Keratinocyte (primary cell): Measurements from ENCODE around the gene ATF7. TPM values are rescaled to one million over a fixed set of nuclear protein-coding genes. Genes with fewer than 3 reads are reported as not detected.

ENCODE experiments used
- DNase-seq: peaks from one replicate; pipeline ENCODE4 v3.0.0-alpha.2; 2011; ENCODE audit warnings: low read depth, missing footprints, low spot score
- FAIRE-seq: peaks from 2 replicates; lab custom pipeline; 2011; peaks lifted over from hg19 to GRCh38; lab: Jason Lieb, UNC
- H2AFZ ChIP-seq: 2 replicates; pipeline ENCODE4 v1.6.0; 2012; ENCODE audit warnings: low read length, control low read depth, inconsistent platforms; ENCODE audit not compliant: control insufficient read depth
- H3K27ac ChIP-seq: 2 replicates; pipeline ENCODE4 v1.5.1; 2011; ENCODE audit warnings: low read length; ENCODE audit not compliant: control insufficient read depth, insufficient read depth
- H3K27me3 ChIP-seq: 3 replicates; pipeline ENCODE4 v1.6.0; 2011; ENCODE audit warnings: low read length; ENCODE audit not compliant: control insufficient read depth, insufficient read depth; ENCODE audit errors: extremely low read depth
- H3K36me3 ChIP-seq, 2 experiments: 2 replicates in 1 of 2; 3 replicates in 1 of 2; pipeline ENCODE4 v1.5.1; 2011; ENCODE audit warnings: low read length in 2 of 2, mild to moderate bottlenecking in 1 of 2; ENCODE audit not compliant: control insufficient read depth in 2 of 2, insufficient read depth in 2 of 2; ENCODE audit errors: extremely low read depth in 1 of 2
- H3K4me1 ChIP-seq: 3 replicates; pipeline ENCODE4 v1.5.1; 2011; ENCODE audit warnings: low read length; ENCODE audit not compliant: control insufficient read depth, insufficient read depth; ENCODE audit errors: extremely low read depth
- H3K4me2 ChIP-seq: 3 replicates; pipeline ENCODE4 v1.6.0; 2011; ENCODE audit warnings: low read depth, low read length; ENCODE audit not compliant: control insufficient read depth, insufficient read depth; ENCODE audit errors: extremely low read depth
- H3K4me3 ChIP-seq, 3 experiments: fragments of 200-600 bp in 1 of 3; sonication (generic) in 1 of 3; 2 replicates in 2 of 3; 3 replicates in 1 of 3; pipeline ENCODE4 v1.5.1; 2011 to 2016; ENCODE audit warnings: low read length in 3 of 3, mild to moderate bottlenecking in 3 of 3, control low read depth in 2 of 3, inconsistent platforms in 1 of 3, low read depth in 1 of 3, mixed read lengths in 1 of 3, mixed run types in 1 of 3, moderate library complexity in 1 of 3; ENCODE audit not compliant: control insufficient read depth in 2 of 3, insufficient read depth in 2 of 3; ENCODE audit errors: extremely low read depth in 1 of 3
- H3K79me2 ChIP-seq: 2 replicates; pipeline ENCODE4 v1.6.0; 2012; ENCODE audit warnings: low read length; ENCODE audit not compliant: control insufficient read depth, insufficient read depth
- H3K9ac ChIP-seq: 3 replicates; pipeline ENCODE4 v1.6.0; 2011; ENCODE audit warnings: low read length; ENCODE audit not compliant: control insufficient read depth, insufficient read depth; ENCODE audit errors: extremely low read depth
- H3K9me1 ChIP-seq: 3 replicates; pipeline ENCODE4 v1.6.0; 2011; ENCODE audit warnings: low read length; ENCODE audit not compliant: control insufficient read depth, insufficient read depth; ENCODE audit errors: extremely low read depth
- H3K9me3 ChIP-seq: 2 replicates; pipeline ENCODE4 v1.5.1; 2012; ENCODE audit warnings: low read depth, low read length; ENCODE audit not compliant: control insufficient read depth
- H4K20me1 ChIP-seq: 3 replicates; pipeline ENCODE4 v1.6.0; 2011; ENCODE audit warnings: low read length; ENCODE audit not compliant: control insufficient read depth, insufficient read depth; ENCODE audit errors: extremely low read depth
- EZH2 ChIP-seq: IDR thresholded peaks from one replicate; pipeline ENCODE4 v1.6.1; 2012; ENCODE audit warnings: inconsistent platforms, mild to moderate bottlenecking, low read length, moderate library complexity
- dilution Hi-C: fragments of 300-500 bp; cut with MboI; formaldehyde crosslinking; loops from one replicate; pipeline ENCODE4 v1.7.0; 2020; ENCODE audit warnings: low sequenced_read_pairs; ENCODE audit not compliant: extremely low pct_ligation_motif_present
- polyA plus RNA-seq, 5 experiments: library from polyadenylated mRNA; depleted of rRNA in 3 of 5; stranded (reverse) in 3 of 5; stranded (forward) in 1 of 5; unstranded in 1 of 5; fragments of >200 nt; gene quantifications; 1 replicate in 1 of 5; 2 replicates in 3 of 5; 3 replicates in 1 of 5; pipeline versions ENCODE4 v1.2.1 to v1.2.3, GENCODE V29; 2011 to 2012; ENCODE audit warnings: missing spikeins in 2 of 5, low read depth in 1 of 5, low replicate concordance in 1 of 5
- TF ChIP-seq, protein P1 (sequence below), 3 experiments: IDR thresholded peaks in 1 of 3; conservative IDR thresholded peaks in 1 of 3; optimal IDR thresholded peaks in 1 of 3; 2 replicates in 2 of 3; 3 replicates in 1 of 3; pipeline versions ENCODE3 to v1.5.1; 2011; ENCODE audit warnings: low read length in 3 of 3, mild to moderate bottlenecking in 3 of 3, moderate library complexity in 2 of 3, control low read depth in 1 of 3, inconsistent platforms in 1 of 3; ENCODE audit not compliant: insufficient read depth in 2 of 3; ENCODE audit errors: extremely low read depth in 1 of 3

Gene ATF7
- polyA plus RNA-seq, 1 donor (not counting 4 experiments of a cell fraction or from before 2014, with no cell fraction given) = 16.3 TPM

DNA sequence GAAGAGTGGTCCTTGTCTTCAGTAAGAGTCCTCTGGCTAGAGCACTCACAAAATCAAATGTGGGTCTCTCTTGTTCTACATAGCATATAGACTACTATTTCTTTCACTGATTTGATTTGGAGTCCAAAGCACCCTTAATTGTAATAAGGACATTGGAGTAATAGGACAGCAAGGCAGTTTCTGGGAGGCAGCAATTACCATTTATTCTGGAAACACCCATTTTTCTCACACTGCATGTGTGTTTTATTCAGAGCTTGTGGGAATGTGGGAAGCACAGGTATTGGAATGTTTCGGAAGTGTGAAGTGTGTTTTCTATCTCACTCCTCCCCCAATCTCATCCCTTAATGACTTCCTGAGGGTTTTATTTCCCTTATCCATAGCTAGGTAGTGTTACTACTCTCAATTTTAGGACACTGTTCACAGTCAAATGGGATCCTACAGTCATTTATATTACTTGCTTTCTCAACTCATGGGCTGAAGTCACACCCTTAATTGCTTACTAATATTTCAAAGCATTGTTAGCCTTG lies 154.1 kb downstream of the ATF7 start:
- dilution Hi-C loops = no loop called here
- H3K79me2 ChIP-seq = peaks cover 63% of the 10 kb centered on the region

DNA sequence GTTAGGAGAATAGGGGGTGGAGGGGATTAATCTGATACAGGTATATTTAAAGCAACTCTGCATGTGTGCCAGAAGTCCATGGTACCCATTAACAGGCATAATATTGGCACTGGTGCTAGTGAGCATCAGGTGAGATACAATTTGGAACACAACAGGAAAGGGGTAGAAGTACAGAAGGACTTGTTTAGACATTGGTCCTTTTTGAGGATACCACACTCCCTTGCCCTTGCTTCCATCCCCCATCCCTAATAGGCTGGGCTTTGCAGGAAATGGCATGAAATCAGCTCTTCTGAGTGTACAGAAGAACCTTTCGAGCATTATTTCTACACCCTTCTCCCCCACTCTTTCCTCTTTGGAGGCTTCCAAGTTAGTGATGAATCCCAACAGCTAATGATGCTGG lies 157.9 kb downstream of the ATF7 start:
- peaks cover 73% of the 10 kb centered on the region for H3K79me2 ChIP-seq
- peaks cover 24% of the 10 kb centered on the region for H4K20me1 ChIP-seq
- no peaks in the 10 kb centered on the region for H3K9me3 ChIP-seq
- peaks cover 58 to 78% of the 10 kb centered on the region in 2 experiments for H3K36me3 ChIP-seq
- no peak overlapping the region for H3K27ac ChIP-seq
- no peak for DNase-seq
- H3K9me1 ChIP-seq = no peaks in the 10 kb centered on the region
- H3K4me1 ChIP-seq = no peaks in the 10 kb centered on the region
- no peak overlapping the region for H3K4me3 ChIP-seq
- TF ChIP-seq, protein P1, sequence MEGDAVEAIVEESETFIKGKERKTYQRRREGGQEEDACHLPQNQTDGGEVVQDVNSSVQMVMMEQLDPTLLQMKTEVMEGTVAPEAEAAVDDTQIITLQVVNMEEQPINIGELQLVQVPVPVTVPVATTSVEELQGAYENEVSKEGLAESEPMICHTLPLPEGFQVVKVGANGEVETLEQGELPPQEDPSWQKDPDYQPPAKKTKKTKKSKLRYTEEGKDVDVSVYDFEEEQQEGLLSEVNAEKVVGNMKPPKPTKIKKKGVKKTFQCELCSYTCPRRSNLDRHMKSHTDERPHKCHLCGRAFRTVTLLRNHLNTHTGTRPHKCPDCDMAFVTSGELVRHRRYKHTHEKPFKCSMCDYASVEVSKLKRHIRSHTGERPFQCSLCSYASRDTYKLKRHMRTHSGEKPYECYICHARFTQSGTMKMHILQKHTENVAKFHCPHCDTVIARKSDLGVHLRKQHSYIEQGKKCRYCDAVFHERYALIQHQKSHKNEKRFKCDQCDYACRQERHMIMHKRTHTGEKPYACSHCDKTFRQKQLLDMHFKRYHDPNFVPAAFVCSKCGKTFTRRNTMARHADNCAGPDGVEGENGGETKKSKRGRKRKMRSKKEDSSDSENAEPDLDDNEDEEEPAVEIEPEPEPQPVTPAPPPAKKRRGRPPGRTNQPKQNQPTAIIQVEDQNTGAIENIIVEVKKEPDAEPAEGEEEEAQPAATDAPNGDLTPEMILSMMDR (optimal IDR thresholded peaks at IDR 0.05 in 1 of 3, IDR thresholded peaks at IDR 0.05 in 1 of 3, conservative IDR thresholded peaks at IDR 0.05 in 1 of 3; ENCODE audit: extremely low read depth in 1 of 3, insufficient read depth in 2 of 3, low read length in 3 of 3) = no peak
- H3K4me2 ChIP-seq = no peak overlapping the region
- no peak for FAIRE-seq
- H3K9ac ChIP-seq = no peak overlapping the region
- dilution Hi-C loops = no loop called here
- no peak overlapping the region for H2AFZ ChIP-seq
- no peaks in the 10 kb centered on the region for H3K27me3 ChIP-seq

More for the DNA sequence above, 154.1 kb downstream of the ATF7 start:
- DNase-seq = no peak
- Histone ChIP-seq H4K20me1 (peaks cover 22% of the 10 kb centered on the region), H3K9ac (no peak overlapping the region), H3K27ac (no peak overlapping the region), H3K9me1 (no peaks in the 10 kb centered on the region), H3K36me3 (peaks cover 60 to 79% of the 10 kb centered on the region in 2 experiments), H3K4me1 (no peaks in the 10 kb centered on the region), H3K4me2 (no peak overlapping the region), H3K4me3 (no peak overlapping the region), H3K9me3 (no peaks in the 10 kb centered on the region), H2AFZ (no peak overlapping the region), H3K27me3 (no peaks in the 10 kb centered on the region)
- FAIRE-seq = no peak
- TF ChIP-seq, protein P1 (optimal IDR thresholded peaks at IDR 0.05 in 1 of 3, IDR thresholded peaks at IDR 0.05 in 1 of 3, conservative IDR thresholded peaks at IDR 0.05 in 1 of 3; ENCODE audit: extremely low read depth in 1 of 3, insufficient read depth in 2 of 3, low read length in 3 of 3) = no peak
- no peak for TF ChIP-seq EZH2
